HG03460 (cell line): ENCODE results near the gene CSF1R.
"Not testable (repeated sequence)": the region's sequence is repeated elsewhere in the genome, so short reads cannot be mapped to it uniquely, and the experiment has no call there.

ENCODE experiments used
- ATAC-seq: cut with Tn5 transposase; IDR thresholded peaks from one replicate; pipeline ENCODE4 v1.9.1; 2021; ENCODE audit not compliant: unreplicated experiment

Gene CSF1R

DNA sequence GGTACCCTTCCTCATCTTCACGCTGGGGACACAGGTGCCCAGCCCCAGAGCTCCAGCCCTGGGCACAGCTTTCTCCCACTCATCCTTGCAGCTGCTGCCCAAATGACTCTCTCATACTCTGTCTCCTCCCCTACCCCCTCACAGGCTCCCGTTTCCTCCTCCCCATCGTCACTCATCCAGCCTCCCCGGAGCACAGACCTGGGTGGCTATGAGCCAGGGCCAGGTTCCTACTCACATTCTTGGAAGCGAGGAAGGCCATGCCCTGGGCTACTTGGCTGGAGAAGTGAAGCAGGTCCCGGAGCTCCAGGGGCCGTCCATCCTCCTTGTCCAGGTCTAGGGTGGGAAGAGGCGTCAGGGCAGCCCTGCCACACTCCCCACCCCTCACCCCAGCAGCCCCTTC lies 29.3 kb downstream of the CSF1R start:
- ATAC-seq = no peak

DNA sequence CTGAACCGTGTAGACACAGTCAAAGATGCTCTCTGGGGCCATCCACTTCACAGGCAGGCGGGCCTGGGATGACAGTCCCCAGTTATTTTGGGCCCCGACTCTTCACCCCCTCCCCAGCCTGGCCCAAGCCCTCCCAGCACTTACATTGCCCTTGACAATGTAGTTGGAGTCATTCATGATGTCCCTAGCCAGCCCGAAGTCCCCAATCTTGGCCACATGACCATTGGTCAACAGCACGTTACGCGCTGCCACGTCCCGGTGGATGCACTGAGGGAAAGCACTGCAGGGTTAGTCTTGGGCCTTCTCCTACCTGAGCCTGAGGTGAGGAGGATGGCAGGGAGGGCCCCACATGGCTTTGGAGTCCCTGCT lies 30.3 kb downstream of the CSF1R start:
- no peak for ATAC-seq

DNA sequence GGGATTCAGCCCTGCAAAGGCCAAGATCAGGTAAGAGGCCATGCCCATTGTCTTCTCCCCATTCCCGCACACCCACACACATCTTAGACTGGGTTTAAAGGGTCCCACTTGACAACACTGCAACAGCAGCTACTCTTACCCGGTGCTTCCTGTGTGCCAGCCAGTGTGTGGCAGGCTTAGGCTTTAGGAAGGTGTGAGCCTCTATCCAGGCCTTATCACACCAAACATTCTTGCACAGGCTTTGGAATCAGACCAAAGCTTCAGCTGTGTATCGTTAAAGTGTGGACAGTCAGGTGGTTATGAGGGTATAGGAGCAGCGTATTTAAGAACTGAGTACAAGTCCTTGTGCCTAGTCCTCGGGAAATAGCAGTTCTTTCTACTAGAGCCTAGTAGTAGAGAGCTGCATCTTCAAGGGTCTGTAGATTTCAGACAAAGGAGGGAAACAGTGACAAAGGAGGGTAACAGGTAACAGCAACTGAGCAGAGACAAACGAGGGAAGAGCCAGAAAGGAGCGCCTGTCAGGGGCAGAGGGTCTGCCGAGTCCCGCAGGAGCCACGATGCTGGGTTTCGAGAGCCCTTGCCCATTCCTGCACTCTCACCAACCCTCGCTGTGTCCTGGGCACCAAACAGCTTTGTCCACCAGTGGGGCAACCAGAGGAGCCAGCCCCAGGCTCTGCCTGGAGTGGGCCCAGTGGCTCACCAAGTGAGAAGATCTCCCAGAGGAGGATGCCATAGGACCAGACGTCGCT lies 30.9 kb downstream of the CSF1R start:
- ATAC-seq = no peak

DNA sequence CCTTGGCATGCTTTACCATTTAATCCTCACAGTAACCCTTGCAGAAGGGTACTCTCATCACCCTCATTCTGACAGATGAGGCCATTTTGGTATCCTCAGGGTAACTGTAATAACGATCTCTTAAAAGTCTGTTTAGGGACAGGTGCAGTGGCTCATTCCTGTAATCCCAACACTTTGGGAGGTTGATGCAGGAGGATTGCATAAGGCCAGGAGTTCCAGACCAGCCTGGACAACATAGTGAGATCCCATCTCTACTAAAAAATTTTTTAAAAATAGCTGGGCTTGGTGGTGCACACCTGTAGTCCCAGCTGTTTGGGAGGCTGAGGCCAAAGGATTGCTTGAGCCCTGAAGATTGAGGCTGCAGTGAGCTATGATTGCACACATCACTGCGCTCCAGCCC lies 31.8 kb downstream of the CSF1R start:
- ATAC-seq = no peak

DNA sequence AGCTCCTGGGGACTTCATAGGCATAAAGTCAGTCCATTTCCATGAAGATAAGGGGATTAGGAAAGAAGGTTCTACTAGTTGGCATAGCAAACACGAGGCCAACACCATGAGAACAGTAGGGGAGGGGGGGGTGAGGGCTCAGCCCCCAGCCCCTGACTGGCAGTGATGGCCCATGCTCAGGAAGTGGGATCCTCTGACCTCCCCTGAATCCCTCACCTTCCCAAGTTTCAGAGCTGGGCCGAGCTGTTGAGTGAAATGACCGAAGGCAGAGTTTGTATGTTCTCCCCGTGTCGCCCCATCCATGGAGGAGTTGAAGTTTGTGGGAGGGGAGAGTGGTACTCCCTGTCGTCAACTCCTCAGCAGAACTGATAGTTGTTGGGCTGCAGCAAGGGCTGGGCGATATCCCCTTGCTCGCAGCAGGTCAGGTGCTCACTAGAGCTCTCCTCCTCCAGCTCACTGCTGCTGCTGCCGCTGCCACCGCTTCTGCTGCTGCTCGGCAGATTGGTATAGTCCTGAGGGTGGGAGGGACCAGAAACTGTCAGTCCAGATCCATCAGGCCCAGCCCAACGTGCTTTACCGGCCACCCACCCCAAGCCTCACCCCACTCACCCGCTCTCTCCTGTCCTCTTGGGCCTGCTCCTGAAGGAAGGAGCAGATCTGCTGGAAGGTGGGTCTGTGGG lies 32.5 kb downstream of the CSF1R start:
- no peak for ATAC-seq

DNA sequence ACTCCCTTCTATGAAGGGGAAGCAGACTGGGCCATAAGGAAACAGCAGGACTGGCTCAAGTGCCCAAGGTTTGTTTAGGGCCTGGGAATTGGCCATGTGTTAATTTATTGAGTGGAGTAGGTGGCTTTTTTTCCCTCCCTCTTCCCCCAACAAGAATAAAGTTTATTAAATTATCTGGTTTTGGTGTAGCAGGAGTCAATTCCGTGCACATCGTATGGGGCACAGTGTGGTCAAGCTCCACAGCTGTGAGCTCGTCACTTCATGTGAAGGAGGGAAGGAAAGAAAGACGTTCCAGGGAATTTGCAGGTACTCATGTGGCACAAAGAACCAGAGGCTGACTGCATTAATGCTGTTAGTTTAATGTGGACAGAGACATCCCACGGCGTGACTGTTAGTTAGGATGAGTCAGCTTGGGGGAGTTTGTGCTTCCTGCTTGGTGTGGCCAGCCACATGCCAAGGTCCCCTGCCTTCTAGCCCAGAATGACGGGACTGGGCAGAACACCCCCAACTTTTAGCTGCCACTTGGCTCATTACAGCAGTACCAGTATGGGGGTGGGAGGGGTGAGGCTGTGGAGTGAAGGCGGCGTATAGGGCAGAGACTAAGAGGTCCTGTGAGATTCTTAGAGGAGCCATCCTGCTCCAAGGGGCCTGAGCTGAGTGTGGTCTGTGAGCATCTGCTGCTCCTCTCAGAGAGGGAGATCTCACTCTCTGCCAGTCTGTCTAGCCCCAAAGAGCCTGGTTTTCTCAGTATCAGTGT lies 33.2 kb downstream of the CSF1R start:
- no peak for ATAC-seq

DNA sequence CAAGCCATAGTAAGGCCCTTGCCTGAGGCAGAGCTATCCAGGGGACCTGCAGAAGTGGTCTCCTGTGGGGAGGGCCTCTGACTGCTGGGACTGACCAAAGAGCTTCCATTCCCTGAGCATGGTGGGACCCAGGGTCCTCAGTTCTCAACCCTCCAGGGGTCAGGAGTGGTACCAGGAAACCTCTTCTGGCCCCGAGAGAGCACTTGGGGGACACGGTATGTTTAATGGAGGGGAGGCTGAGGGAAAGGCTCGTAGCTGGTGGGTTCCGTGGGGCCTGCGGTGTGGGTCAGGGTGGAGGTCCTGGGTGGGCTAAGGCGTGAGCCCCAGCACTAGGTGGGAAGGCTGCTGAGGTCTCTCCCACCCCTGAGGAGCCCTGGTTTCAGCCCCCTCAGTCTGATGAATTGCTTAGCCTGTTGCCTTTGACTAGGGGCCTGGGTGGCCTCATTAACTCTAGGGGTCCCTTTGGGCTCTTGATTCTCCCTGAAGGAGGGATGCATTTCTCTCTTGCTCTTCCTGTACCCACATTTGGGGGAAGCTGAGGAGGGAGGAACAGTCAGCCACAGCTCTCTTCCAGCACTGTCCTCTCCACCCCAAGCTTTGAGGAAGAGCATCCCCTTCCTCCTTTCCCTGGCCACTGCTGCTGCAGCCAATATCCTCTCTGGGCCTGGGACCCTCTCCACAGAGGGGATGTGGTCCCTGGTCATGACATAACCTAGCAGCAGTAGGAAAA lies 34.0 kb downstream of the CSF1R start:
- ATAC-seq = no peak

DNA sequence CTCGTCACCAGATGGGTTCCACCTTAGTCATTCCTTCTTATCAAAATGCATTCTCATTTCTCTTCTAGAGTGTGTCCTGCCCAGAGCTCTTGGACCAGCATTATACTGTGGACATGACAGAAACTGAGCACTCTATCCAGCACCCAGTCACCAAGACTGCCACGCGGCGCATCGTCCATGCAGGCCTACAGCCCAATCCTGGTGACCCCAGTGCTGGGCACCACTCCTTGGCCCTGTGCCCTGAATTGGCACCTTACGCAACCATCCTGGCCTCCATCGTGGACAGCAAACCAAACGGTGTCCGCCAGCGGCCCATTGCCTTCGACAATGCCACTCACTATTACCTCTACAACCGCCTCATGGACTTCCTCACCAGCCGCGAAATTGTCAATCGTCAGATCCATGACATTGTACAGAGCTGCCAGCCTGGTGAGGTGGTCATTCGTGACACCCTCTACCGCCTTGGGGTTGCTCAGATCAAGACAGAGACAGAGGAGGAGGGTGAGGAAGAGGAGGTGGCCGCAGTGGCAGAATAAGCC lies 34.6 kb downstream of the CSF1R start:
- no peak for ATAC-seq

DNA sequence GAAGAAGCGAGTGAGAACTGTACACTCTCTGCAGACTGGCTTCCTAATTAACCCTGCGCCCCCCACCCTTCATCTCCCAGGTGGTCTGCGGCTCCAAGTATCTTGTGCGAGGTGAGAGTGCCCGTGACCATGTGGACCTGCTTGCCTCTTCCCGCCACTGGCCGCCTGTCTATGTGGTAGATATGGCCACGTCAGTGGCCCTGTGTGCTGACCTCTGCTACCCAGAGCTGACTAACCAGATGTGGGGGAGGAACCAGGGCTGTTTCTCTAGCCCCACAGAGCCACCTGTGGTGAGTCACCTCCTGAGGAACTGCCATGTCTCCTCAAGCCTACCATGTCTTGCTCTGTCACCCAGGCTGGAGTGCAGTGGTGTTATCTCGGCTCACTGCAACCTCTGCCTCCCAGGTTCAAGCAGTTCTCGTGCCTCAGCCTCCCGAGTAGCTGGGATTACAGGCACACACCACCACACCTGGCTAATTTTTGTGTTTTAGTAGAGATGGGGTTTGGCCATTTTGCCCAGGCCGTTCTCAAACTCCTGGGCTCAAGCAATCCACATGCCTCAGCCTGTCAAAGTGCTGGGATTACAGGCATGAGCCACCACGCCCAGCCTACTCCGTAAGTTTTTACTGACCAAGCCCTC lies 36.1 kb downstream of the CSF1R start:
- not testable (repeated sequence) for ATAC-seq

DNA sequence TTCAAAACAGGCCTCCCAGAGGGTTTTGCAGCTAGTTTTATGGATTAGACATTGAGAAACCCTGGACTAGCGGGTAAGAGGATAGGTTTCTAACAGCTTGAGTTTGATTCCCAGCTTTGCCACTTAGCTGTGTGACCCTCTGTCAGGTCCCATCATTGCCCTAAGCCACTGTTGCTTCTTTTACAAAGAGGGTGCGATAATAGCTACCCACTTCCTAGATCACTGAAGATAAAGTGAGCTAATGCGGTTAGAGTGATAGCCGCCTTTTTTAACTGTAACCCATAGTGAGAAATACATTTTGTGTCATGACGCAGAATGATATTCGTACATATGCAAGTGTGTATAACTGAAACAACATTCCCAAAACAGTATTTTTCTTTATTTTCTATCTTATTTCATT lies 40.3 kb downstream of the CSF1R start:
- no peak for ATAC-seq

DNA sequence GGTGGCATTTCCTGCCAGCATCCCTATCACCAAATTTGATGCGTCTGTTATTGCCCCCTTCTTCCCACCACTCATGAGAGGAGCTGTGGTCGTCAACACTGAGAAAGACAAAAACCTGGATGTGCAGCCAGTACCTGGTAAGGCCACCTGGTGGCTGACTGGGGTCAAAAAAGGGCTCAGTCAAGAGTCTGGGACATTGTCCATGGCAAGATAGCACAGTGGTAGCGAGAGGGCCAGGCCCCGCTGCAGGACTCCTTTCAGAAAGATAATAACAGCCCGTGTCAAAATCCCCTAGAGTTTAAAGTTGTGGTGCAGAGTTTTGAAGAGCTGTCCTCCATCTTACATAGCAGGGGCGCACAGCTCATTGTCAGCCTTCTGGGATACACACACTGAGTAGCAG lies 40.8 kb downstream of the CSF1R start:
- no peak for ATAC-seq

DNA sequence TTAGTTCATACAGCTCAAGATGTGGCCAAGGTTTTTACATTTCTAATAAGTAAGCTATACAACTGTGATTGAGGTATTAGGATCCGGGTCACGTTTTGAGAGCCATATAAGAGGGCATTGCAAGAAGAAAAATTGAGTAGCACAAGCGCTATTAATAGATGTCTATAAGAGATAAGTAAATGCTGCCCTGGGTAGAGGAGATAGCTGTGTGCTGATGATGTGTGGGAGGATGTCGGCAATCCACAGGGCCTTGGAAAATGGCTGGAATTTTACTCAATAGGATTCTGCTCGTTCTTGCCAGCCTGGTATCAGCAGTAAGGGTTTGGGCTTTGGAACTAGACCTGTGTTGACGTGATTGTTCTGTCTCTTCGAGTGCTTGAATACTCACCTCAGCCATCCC lies 41.6 kb downstream of the CSF1R start:
- ATAC-seq = no peak

DNA sequence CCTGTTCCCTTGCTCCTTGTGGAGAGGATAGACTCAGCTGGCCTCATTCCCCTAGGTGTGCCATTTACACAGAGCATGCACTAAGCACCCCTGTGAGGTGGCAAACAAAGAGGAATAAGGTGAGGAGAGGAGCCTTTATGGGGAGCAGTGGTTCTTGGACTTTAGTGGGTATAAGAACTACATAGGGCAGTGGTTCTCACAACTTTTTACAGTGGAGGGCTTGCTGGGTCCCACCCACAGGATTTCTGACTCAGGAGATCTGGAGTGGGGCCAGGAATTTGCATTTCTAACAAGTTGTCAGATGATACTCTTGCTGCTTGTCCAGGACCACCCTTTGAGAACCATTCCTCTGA lies 42.0 kb downstream of the CSF1R start:
- ATAC-seq = no peak

DNA sequence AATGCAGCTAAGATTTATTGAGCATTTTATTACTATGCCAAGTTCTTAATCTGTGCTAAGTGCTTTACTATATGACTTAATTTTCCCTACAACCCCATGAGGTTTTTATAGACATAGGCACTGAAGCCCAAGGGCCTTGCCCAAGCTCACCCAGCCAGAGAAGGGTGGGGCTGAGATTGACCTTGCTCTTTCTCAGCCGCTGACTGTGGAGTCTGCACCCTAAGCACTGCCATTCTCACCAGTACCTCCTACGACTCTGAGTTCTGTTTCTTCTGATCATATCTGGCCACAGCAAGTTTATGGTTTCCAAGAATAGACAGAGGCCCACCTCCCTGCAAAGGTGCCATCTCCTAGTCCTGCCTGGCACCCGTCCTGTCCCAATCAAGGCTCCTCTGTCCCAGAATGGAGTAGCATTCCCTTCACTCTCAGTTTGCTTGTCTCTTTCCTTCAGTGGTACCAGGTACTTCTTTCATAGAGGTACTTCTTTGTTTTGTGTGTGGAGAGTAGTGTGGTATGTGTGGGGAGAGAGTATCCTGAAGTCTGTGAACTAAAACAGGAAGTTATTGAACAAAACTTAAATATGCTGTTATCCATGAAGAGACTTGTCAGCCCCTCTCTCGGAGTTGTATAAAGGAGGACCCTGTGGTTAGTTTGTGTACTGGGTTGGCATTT lies 42.6 kb downstream of the CSF1R start:
- no peak for ATAC-seq

DNA sequence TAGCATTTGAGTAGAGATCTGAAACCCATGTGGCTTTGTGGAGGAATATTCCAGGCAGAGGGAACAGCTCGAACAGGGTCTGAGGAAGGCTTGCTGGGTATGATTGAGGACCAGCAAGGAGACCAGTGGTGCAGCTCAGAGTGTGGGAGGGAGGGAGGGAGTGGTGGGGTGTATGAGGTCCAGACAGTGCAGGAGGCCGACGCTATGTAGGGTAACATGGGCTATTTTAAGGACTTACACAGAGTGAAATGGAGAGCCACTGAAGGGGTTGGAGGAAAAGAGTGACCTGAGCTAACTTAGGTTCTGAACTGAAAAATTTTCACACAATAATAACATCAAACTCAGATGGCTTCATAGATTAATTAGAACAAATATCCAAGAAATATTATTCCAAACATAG lies 43.9 kb downstream of the CSF1R start:
- no peak for ATAC-seq

DNA sequence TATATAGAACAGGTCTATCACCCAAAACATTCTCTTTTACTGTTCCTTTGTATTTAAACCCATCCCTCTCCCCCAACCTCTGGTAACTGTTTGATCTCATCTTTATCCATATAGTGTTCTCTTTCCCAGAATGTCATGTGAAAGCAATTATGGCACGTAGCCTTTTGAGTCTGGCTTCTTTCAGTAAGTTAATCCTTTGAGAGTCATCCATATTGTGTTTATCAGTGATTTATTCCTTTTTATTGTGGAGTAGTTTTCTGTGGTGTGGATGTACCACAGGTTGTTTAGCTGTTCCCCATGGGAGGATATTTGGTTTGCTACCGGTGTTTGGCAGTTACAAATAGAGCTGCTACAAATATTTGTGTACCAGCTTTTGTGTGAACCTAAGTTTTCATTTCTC lies 47.8 kb downstream of the CSF1R start:
- ATAC-seq = no peak

DNA sequence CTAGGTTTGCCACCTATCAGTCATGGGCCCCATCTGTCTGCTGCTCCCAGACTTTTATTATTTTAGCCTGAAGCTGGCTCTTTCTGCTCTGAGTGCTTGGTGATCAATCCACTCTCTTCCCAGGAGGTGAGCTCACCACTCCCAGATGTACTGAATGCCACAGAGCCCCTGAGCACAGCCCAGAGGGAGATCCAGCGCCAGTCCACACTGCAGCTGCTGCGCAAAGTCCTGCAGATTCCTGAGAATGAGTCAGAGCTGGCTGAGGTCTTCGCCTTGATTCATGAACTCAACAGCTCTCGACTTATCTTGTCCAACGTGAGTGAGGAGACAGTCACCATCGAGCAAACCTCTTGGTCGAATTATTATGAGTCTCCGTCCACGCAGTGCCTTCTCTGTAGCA lies 49.8 kb downstream of the CSF1R start:
- ATAC-seq = no peak

DNA sequence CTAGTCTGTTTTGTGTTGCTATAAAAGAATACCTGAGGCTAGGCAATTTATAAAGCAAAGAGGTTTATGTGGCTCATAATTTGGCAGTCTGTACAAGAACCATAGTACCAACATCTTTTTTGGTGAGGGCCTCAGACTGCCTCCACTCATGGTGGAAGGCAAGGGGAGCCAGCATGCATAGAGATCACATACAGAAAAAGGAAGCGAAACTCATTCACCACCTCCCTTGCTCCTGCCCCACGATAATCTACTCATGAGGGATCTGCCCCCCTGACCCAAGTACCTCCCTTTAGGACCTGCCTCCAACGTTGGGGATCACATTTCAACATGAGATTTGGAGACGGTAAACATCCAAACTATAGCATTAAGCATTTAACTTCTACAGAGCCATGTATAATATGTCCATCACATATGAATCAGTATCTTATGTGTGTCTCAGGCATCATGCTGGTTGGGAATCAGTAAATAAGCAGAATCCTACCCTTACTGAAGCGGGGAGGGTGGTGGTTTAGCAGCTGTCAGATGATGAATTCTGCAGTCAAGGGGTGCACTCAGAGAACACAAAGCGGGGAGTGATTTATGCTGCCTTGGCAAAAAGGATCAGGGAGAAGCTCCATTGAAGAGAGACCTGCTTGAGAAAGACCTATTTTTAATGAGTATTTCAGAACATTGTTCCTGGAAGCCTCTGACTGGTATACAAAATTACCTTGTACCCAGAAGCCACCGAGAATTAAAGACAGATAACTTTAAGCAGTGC lies 51.0 kb downstream of the CSF1R start:
- peak; percentile 95 for ATAC-seq

DNA sequence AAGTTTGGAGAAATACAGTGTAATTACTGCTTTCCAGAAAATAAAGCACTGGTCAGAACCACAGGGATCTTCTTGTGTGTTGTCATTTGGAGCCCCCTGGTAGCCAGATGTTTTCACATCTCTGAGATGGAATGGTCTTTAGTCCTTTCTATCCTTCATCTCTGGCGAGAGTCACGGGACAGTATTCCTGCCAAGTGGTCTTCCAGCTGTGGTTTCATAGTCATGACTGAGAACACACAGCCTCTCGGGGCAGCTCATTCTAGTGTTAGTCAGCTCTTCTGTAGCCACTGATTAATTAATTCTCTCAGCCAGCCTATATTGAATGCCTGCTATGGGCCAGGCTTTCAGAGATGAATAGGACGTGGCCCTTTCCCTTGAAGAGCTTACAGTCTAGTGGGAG lies 51.7 kb downstream of the CSF1R start:
- ATAC-seq = no peak

DNA sequence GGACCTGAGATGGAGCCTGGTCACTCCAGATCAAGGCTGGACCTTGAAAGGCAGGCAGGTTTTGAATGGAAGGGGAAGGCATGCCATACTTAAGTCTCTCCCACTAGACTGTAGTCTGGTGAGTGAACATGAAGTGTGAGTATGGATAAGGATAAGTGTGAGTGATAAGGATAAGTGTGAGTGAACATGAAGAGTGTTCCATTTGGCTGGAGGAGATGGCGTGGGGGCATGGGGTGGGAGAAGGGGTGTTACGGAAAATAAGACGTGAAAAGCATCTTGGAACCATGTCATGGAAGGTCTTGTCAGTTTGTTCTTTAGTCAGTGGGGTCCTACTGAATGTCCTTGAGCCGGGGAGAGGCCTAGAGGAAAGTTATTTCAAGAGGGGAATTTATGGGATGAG lies 53.0 kb downstream of the CSF1R start:
- no peak for ATAC-seq
